Colon (tissue), 2 donors: ENCODE data around the gene SLC50A1.
"Not testable (repeated sequence)": the region's sequence is repeated elsewhere in the genome, so short reads cannot be mapped to it uniquely, and the experiment has no call there.

Experiments
- FAIRE-seq: peaks from 2 replicates; lab custom pipeline; 2012; peaks lifted over from hg19 to GRCh38; lab: Jason Lieb, UNC
- donor health status: control.
- donor health status: control.

Gene SLC50A1

GRCh38 chr1:155117610-155118009 lies 18.0 kb upstream of the SLC50A1 start:
- FAIRE-seq: no peak

- FAIRE-seq: not testable (repeated sequence)
Observed at GRCh38 chr1:155118090-155118489, 17.6 kb upstream of the SLC50A1 start.

GRCh38 chr1:155120253-155120652 lies 15.4 kb upstream of the SLC50A1 start:
- FAIRE-seq: no peak

GRCh38 chr1:155121249-155121648 lies 14.4 kb upstream of the SLC50A1 start:
- no peak for FAIRE-seq

GRCh38 chr1:155122308-155122707 lies 13.3 kb upstream of the SLC50A1 start:
- no peak for FAIRE-seq

- no peak for FAIRE-seq
Observed at GRCh38 chr1:155123801-155124200, 11.9 kb upstream of the SLC50A1 start.

GRCh38 chr1:155124503-155125463 lies 10.9 kb upstream of the SLC50A1 start:
- FAIRE-seq: no peak

GRCh38 chr1:155125511-155125945 lies 10.1 kb upstream of the SLC50A1 start:
- FAIRE-seq: no peak

GRCh38 chr1:155125946-155126555 lies 9.6 kb upstream of the SLC50A1 start:
- no peak for FAIRE-seq

GRCh38 chr1:155126556-155127104 lies 9.0 kb upstream of the SLC50A1 start:
- no peak for FAIRE-seq

- FAIRE-seq: no peak
Observed at GRCh38 chr1:155127105-155127966, 8.3 kb upstream of the SLC50A1 start, which contains the start of gene EFNA1. Gene EFNA1 (plus strand): TSS chr1:155127876. CDS start chr1:155127978, 102 bp downstream.

- no peak for FAIRE-seq
Observed at GRCh38 chr1:155127967-155128754, 7.5 kb upstream of the SLC50A1 start.

GRCh38 chr1:155128755-155129473 lies 6.7 kb upstream of the SLC50A1 start:
- FAIRE-seq: no peak

GRCh38 chr1:155130272-155131006 lies 5.2 kb upstream of the SLC50A1 start:
- no peak for FAIRE-seq

GRCh38 chr1:155131285-155131684 lies 4.4 kb upstream of the SLC50A1 start:
- FAIRE-seq: no peak

- FAIRE-seq: no peak
Observed at GRCh38 chr1:155131856-155132255, 3.8 kb upstream of the SLC50A1 start.

GRCh38 chr1:155133799-155134281 lies 1.8 kb upstream of the SLC50A1 start:
- FAIRE-seq: no peak

GRCh38 chr1:155134322-155134721 lies 1.3 kb upstream of the SLC50A1 start:
- no peak for FAIRE-seq

- no peak for FAIRE-seq
Observed at GRCh38 chr1:155134880-155135414, 705 bp upstream of the SLC50A1 start.
